Esophagus (tissue), 2 donors: ENCODE data around the gene NAGLU. TPM values are rescaled to one million over a fixed set of nuclear protein-coding genes. Genes with fewer than 3 reads are reported as not detected.

Experiments used
- H3K27ac ChIP-seq, 2 donors: one replicate each; pipeline ENCODE4 v1.5.1; 2013; ENCODE audit warnings: low read depth in 2 of 2, mild to moderate bottlenecking in 2 of 2, inconsistent platforms in 1 of 2, low read length in 1 of 2, moderate library complexity in 1 of 2
- H3K27me3 ChIP-seq, 2 donors: one replicate each; pipeline ENCODE4 v1.6.1; 2013; ENCODE audit warnings: low read length in 2 of 2, control low read depth in 1 of 2, mild to moderate bottlenecking in 1 of 2; ENCODE audit not compliant: insufficient read depth in 2 of 2, control insufficient read depth in 1 of 2
- H3K36me3 ChIP-seq, 2 donors: one replicate each; pipeline ENCODE4 v1.6.1; 2013; ENCODE audit warnings: low read length in 1 of 2; ENCODE audit not compliant: control insufficient read depth in 2 of 2, insufficient read depth in 2 of 2
- H3K4me1 ChIP-seq, 2 donors: one replicate each; pipeline ENCODE4 v1.6.1; 2013; ENCODE audit warnings: low read length in 1 of 2; ENCODE audit not compliant: control insufficient read depth in 2 of 2, insufficient read depth in 2 of 2
- H3K4me3 ChIP-seq, 2 donors: one replicate each; pipeline ENCODE4 v1.5.1; 2013; ENCODE audit warnings: low read length in 2 of 2, mild to moderate bottlenecking in 2 of 2, low read depth in 1 of 2, moderate library complexity in 1 of 2
- H3K9me3 ChIP-seq, 2 donors: one replicate each; pipeline ENCODE4 v1.6.1; 2013; ENCODE audit warnings: mild to moderate bottlenecking in 2 of 2, low read depth in 1 of 2, low read length in 1 of 2, moderate library complexity in 1 of 2; ENCODE audit not compliant: control insufficient read depth in 2 of 2, insufficient read depth in 1 of 2
- WGBS, 2 donors: extraction: QIAGEN DNeasy Blood & Tissue Kit; methylation state at CpG; one replicate each; pipeline ENCODE4 v1.1.7; 2013; 5-methylcytosine and 5-hydroxymethylcytosine counted together
- polyA plus RNA-seq, 2 donors: library from polyadenylated mRNA; stranded (reverse); fragments of 200-250 nt; gene quantifications; one replicate each; pipeline ENCODE4 v1.2.3, GENCODE V29; 2013
- donor health status: healthy with polysubstance abuse.
- donor health status: Bipolar disorder and iron deficiency.

Gene NAGLU
- polyA plus RNA-seq, 2 donors = 17.6 to 18.8 TPM

DNA sequence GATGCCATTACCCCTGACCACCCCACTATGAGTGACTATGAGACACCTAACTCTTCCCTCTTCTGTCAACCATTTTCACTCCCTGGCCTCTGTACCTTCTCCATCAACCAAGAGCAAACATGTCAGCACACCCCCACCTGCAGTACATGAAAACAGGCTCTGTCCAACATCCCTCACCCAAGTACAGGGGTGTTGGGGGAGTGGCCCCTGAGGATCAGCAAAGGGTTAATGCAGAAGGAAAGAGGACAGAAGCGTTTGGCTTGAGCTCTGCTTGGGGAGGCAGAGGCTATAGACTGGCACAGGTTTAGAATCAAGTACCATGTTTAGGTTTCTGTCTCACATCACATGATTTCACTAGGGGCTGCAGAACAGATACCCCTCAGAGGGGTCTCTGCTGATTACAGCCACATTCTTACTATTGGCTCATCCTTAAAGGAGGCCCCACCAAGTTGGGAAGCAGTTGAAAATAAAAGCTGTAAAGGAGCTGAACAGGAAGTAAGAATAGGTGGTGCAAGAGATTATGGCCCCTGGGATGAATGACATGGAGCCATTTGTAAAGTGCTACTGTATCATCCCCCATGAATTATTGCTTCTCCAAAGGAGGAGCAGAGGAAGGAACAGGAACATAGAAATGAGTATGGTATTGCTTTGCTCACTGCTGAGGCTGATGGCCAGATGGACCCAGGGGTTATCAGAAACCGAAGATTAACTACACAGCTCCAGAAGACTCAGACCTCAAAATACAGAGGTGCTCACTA lies 43.9 kb downstream of the NAGLU start:
- peaks cover 20 to 27% of the 10 kb centered on the region in 2 donors for H3K36me3 ChIP-seq

DNA sequence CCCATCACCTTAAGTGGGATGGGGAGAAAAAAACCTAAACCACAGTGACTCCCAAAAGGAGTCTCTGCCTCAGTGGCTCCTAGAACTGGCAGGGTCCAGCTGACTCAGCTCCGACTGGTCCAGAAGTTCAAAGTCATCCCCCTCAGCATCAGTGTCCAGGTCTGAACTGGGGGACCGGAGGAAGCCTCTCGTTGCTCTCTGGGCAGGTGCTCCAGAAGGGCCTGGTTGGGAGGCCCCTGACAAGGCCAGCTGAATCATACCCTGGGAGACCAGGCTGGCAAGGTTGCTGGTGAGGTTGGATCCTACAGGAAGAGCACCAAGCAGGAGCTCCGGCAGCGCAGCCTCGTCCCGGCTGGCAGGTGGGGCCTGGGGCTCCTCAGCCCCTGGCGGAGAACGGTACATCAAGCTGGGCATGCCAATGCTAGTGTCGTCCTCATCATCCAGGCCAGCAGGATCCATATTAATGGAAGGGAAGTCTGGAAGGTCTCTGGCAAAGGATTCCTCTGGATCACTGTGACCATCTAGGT lies 45.8 kb downstream of the NAGLU start:
- H3K4me1 ChIP-seq = peaks cover 0 to 6% of the 10 kb centered on the region in 2 donors
- H3K36me3 ChIP-seq = peaks cover 24 to 27% of the 10 kb centered on the region in 2 donors
- no peak overlapping the region for H3K27ac ChIP-seq
- 89 to 92% methylated on average over 10 of the region's 10 CpGs for WGBS, 2 donors
- H3K4me3 ChIP-seq = no peak overlapping the region
- no peaks in the 10 kb centered on the region for H3K9me3 ChIP-seq
- H3K27me3 ChIP-seq = no peaks in the 10 kb centered on the region

More for the DNA sequence above, 43.9 kb downstream of the NAGLU start:
- Histone ChIP-seq H3K27me3 (no peaks in the 10 kb centered on the region), H3K4me3 (no peak overlapping the region), H3K27ac (no peak overlapping the region), H3K4me1 (peaks cover 0 to 1% of the 10 kb centered on the region in 2 donors), H3K9me3 (no peaks in the 10 kb centered on the region)
- WGBS, 2 donors = 51 to 57% methylated on average over 2 of the region's 2 CpGs

DNA sequence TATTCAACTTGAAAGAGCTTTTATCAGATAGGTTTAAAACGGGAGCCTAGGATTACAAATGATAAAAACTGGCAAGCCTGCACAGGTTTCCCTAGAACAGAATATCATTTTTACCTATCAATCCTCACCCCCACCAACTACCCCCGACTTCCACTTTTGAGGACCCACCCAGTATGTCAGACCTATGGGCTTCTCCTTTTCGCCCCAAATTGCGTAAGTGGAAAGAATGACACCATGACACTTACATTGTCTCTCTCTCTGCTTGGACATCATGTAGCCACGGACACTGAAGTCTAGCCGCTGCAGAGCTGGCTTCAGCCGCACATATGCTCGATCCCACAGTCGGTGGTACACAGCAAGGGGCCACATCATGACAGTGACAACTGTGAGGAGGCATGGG lies 48.8 kb downstream of the NAGLU start:
- Histone ChIP-seq H3K27ac (peak overlapping the region; percentile 12 to 87), H3K36me3 (peaks cover 24 to 30% of the 10 kb centered on the region in 2 donors), H3K9me3 (no peaks in the 10 kb centered on the region), H3K4me3 (no peak overlapping the region), H3K27me3 (no peaks in the 10 kb centered on the region), H3K4me1 (peaks cover 0 to 6% of the 10 kb centered on the region in 2 donors)
- WGBS, 2 donors = 69 to 75% methylated on average over 9 of the region's 9 CpGs

DNA sequence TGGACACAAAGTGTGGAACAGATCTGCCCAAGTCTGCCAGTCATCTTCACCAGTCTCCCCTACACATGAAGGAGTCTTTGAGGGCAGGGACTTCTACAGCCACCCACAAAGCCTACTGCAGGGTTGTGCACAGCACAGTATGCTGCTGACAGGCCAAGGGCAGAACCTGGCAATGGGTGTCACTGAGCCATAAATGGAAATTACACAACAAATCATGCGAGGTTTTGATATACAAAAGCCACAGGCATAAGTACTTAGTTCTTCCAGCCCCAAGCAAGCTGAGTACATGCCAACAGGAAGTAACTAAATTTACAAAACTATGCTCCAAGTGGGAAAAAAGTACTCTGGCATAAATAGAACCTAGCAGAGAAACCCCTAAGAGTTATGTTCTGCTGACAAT lies 49.3 kb downstream of the NAGLU start:
- WGBS, 2 donors = 17 to 24% methylated on average over 1 of the region's 1 CpG

DNA sequence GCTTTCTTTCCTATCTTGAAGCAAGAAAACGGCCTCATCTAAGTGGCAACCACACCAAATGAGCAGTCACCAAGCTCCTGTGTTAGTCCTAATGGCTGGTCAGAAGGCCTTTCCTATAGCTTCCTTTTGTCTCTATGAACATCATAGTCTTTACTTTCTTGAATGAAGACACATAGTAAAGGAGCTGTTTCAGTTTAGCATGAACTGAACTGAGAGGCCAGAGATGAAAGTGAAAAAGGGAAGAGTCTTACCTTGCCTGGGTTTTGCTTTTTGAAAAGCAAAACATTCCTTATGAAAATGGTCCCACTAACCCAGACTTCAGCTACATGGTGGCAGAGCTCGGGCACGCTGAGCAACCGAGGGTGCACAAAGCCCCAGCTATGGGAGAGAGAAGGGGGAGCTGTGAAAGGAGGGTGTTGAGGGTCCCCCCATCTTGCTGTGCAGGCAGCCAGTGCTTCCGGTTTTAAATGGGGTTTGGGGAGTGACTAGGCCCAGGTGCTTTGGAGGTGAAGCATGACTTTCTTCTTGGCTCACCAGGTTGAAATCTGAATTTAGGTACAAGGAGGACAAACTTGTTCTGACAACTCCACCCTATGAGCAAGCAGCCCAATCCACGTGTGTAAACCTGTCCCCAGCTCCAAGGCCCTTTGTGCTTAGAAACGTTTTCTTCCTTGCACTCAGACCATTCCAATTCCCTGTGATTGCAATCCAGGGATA lies 50.6 kb downstream of the NAGLU start:
- 44 to 68% methylated on average over 7 of the region's 7 CpGs for WGBS, 2 donors
- Histone ChIP-seq H3K27me3 (no peaks in the 10 kb centered on the region), H3K36me3 (peaks cover 19 to 28% of the 10 kb centered on the region in 2 donors), H3K4me3 (no peak overlapping the region), H3K9me3 (no peaks in the 10 kb centered on the region), H3K27ac (peak overlapping the region; percentile 81 to 95), H3K4me1 (peaks cover 0 to 6% of the 10 kb centered on the region in 2 donors)

More for the DNA sequence above, 49.3 kb downstream of the NAGLU start:
- peaks cover 0 to 6% of the 10 kb centered on the region in 2 donors for H3K4me1 ChIP-seq
- peaks cover 24 to 29% of the 10 kb centered on the region in 2 donors for H3K36me3 ChIP-seq
- H3K4me3 ChIP-seq = no peak overlapping the region
- no peaks in the 10 kb centered on the region for H3K27me3 ChIP-seq
- H3K27ac ChIP-seq = peak overlapping the region; percentile 72 to 87
- H3K9me3 ChIP-seq = no peaks in the 10 kb centered on the region

DNA sequence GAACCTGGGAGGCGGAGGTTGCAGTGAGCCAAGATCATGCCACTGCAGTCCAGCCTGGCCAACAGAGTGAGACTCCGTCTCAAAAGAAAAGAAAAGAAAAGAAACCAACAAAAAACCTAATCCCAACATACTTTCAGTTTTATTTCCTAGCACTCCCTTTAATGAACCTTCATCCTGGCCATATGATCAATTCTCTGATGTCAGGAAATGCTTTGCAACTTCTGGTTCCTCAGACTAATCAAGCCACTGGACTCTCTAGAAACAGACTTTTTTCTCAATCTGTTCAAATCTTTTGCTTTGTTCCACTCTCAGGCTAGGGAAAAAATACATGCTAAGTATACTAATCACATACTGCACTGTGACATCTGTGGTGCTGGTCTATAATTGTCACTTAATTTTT lies 54.8 kb downstream of the NAGLU start:
- 75 to 81% methylated on average over 2 of the region's 2 CpGs for WGBS, 2 donors
- Histone ChIP-seq H3K36me3 (peaks cover 0 to 10% of the 10 kb centered on the region in 2 donors), H3K27me3 (no peaks in the 10 kb centered on the region), H3K27ac (no peak overlapping the region), H3K9me3 (no peaks in the 10 kb centered on the region), H3K4me3 (no peak overlapping the region), H3K4me1 (no peaks in the 10 kb centered on the region)

DNA sequence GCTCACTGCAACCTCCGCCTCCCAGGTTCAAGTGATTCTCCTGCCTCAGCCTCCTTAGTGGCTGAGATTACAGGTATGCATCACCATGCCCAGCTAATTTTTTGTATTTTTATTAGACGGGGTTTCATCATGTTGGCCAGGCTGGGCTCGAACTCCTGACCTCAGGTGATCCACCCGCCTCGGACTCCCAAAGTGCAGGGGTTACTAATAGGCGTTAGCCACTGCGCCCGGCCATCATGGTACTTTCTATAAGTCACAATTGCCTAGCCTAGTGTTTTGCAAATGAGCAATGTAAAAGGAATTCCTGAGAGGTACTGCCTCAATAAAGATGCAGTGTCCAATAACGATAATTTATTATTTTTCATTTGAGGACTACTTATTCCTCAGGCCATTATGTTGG lies 55.4 kb downstream of the NAGLU start:
- H3K9me3 ChIP-seq = no peaks in the 10 kb centered on the region
- H3K4me3 ChIP-seq = no peak overlapping the region
- H3K27me3 ChIP-seq = no peaks in the 10 kb centered on the region
- H3K36me3 ChIP-seq = peaks cover 0 to 10% of the 10 kb centered on the region in 2 donors
- H3K4me1 ChIP-seq = no peaks in the 10 kb centered on the region
- WGBS, 2 donors = 91 to 92% methylated on average over 9 of the region's 9 CpGs
- H3K27ac ChIP-seq = no peak overlapping the region

Other genes with a start within 250 kb of the NAGLU start
- 1 to 10 TPM; 4.7 to 6.3 TPM for gene STAT5A, start 247.7 kb upstream of the NAGLU start, polyA plus RNA-seq
- 10 to 100 TPM; 30.8 to 64.2 TPM for gene STAT3, start 147.8 kb upstream of the NAGLU start, polyA plus RNA-seq
- 10 to 100 TPM; 40.0 to 60.4 TPM for gene CAVIN1, start 113.0 kb upstream of the NAGLU start, polyA plus RNA-seq
- gene ATP6V0A1, start 77.4 kb upstream of the NAGLU start, polyA plus RNA-seq = 10 to 100 TPM; 27.0 to 27.5 TPM
- 1 to 10 TPM; 4.0 to 9.0 TPM for gene HSD17B1, start 16.7 kb downstream of the NAGLU start, polyA plus RNA-seq
- gene COASY, start 25.9 kb downstream of the NAGLU start, polyA plus RNA-seq = 10 to 100 TPM; 58.2 to 62.1 TPM
- gene MLX, start 30.9 kb downstream of the NAGLU start, polyA plus RNA-seq = 10 to 100 TPM; 36.8 to 38.3 TPM
- 1 to 10 TPM; 6.4 to 7.2 TPM for gene PSMC3IP, start 41.5 kb downstream of the NAGLU start, polyA plus RNA-seq
- gene RETREG3, start 73.1 kb downstream of the NAGLU start, polyA plus RNA-seq = 10 to 100 TPM; 15.3 to 28.5 TPM
- 10 to 100 TPM; 27.2 to 49.9 TPM for gene TUBG1, start 73.4 kb downstream of the NAGLU start, polyA plus RNA-seq
- 10 to 100 TPM in 1 of 2 donors, 1 to 10 TPM in 1; 7.6 to 12.0 TPM for gene TUBG2, start 123.0 kb downstream of the NAGLU start, polyA plus RNA-seq
- gene PLEKHH3, start 140.8 kb downstream of the NAGLU start, polyA plus RNA-seq = 10 to 100 TPM; 49.4 to 84.6 TPM
- gene CCR10, start 145.6 kb downstream of the NAGLU start, polyA plus RNA-seq = under 1 TPM; 0.22 to 0.42 TPM
- 1 to 10 TPM; 1.3 to 1.5 TPM for gene CNTNAP1, start 146.3 kb downstream of the NAGLU start, polyA plus RNA-seq
- gene EZH1, start 208.8 kb downstream of the NAGLU start, polyA plus RNA-seq = 10 to 100 TPM; 15.6 to 19.8 TPM
- gene RAMP2, start 225.0 kb downstream of the NAGLU start, polyA plus RNA-seq = 10 to 100 TPM in 1 of 2 donors, 1 to 10 TPM in 1; 7.5 to 13.5 TPM
- gene VPS25, start 237.2 kb downstream of the NAGLU start, polyA plus RNA-seq = 100 to 1,000 TPM in 1 of 2 donors, 10 to 100 TPM in 1; 42.8 to 123 TPM
- 10 to 100 TPM in 1 of 2 donors, 1 to 10 TPM in 1; 6.7 to 12.8 TPM for gene WNK4, start 244.4 kb downstream of the NAGLU start, polyA plus RNA-seq